ENCODE data around the gene POLE. TPM values are rescaled to one million over a fixed set of nuclear protein-coding genes. Genes with fewer than 3 reads are reported as not detected.

POLE gene, protein sequence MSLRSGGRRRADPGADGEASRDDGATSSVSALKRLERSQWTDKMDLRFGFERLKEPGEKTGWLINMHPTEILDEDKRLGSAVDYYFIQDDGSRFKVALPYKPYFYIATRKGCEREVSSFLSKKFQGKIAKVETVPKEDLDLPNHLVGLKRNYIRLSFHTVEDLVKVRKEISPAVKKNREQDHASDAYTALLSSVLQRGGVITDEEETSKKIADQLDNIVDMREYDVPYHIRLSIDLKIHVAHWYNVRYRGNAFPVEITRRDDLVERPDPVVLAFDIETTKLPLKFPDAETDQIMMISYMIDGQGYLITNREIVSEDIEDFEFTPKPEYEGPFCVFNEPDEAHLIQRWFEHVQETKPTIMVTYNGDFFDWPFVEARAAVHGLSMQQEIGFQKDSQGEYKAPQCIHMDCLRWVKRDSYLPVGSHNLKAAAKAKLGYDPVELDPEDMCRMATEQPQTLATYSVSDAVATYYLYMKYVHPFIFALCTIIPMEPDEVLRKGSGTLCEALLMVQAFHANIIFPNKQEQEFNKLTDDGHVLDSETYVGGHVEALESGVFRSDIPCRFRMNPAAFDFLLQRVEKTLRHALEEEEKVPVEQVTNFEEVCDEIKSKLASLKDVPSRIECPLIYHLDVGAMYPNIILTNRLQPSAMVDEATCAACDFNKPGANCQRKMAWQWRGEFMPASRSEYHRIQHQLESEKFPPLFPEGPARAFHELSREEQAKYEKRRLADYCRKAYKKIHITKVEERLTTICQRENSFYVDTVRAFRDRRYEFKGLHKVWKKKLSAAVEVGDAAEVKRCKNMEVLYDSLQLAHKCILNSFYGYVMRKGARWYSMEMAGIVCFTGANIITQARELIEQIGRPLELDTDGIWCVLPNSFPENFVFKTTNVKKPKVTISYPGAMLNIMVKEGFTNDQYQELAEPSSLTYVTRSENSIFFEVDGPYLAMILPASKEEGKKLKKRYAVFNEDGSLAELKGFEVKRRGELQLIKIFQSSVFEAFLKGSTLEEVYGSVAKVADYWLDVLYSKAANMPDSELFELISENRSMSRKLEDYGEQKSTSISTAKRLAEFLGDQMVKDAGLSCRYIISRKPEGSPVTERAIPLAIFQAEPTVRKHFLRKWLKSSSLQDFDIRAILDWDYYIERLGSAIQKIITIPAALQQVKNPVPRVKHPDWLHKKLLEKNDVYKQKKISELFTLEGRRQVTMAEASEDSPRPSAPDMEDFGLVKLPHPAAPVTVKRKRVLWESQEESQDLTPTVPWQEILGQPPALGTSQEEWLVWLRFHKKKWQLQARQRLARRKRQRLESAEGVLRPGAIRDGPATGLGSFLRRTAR (N-terminal part only)
- total RNA-seq, result 44.7 to 65.7 TPM (median 48.0 TPM) in 3 replicates
- long read RNA-seq, full-length matches to known transcripts, result 3 of 16 reads
- long read RNA-seq, partial matches to known transcripts, result 9 of 16 reads
- long read RNA-seq, other reads (novel, unspliced or antisense), result 4 of 16 reads

- Mint-ChIP-seq H3K4me3 (ENCODE audit: unreplicated experiment) (peak within 1 kb of the TSS; percentile 69), H3K36me3 (ENCODE audit: low read depth) (no peaks in the 10 kb centered on the region), H3K27ac (ENCODE audit: unreplicated experiment) (peak within 1 kb of the TSS; percentile 54), H3K9me3 (ENCODE audit: low read depth) (no peaks in the 10 kb centered on the region), H3K27me3 (ENCODE audit: low read depth) (no peaks in the 10 kb centered on the region), H3K4me1 (ENCODE audit: low read depth) (peaks cover 36% of the 10 kb centered on the region)
- peak; percentile 4 for TF ChIP-seq CTCF (IDR thresholded peaks at IDR 0.05)
- DNase-seq (ENCODE audit: low spot score), result no peak
Observed at GRCh38 chr12:132687211-132688164, at the start of gene POLE, which contains the start of gene PXMP2. Gene POLE, minus strand, starts transcription at chr12:132687342. Its CDS starts 27 bp downstream, at chr12:132687315. Gene PXMP2, plus strand, starts transcription at chr12:132687587. Its CDS starts 84 bp downstream, at chr12:132687671.

DNA sequence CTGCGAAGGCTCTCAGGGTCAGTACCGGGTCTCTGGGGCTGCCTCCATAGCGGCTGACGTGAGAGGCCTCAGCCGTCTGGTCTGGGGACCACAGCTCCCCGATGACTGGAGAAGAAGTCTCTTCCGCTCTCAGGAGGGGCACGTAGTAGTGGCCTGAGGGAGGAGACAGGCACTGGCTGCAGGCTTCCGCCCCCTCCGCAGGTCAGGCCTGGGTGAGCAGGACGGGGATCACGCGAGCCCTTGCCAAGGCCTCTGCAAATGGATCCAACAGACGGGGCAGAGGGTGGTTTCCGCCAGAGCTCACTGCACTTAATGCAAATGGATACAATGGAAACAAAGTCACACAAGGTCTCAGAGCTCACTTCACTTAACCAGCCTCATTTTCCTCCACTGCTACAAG, 49.8 kb upstream of the POLE start:
- no peak overlapping the region for H3K27ac Mint-ChIP-seq (ENCODE audit: unreplicated experiment)
- no peaks in the 10 kb centered on the region for H3K4me1 Mint-ChIP-seq (ENCODE audit: low read depth)
- H3K9me3 Mint-ChIP-seq (ENCODE audit: low read depth), result no peaks in the 10 kb centered on the region
- H3K36me3 Mint-ChIP-seq (ENCODE audit: low read depth), result peaks cover 53% of the 10 kb centered on the region
- H3K4me3 Mint-ChIP-seq (ENCODE audit: unreplicated experiment), result no peak overlapping the region
- no peak for TF ChIP-seq CTCF (IDR thresholded peaks at IDR 0.05)
- H3K27me3 Mint-ChIP-seq (ENCODE audit: low read depth), result no peaks in the 10 kb centered on the region
- DNase-seq (ENCODE audit: low spot score), result no peak

- no peaks in the 10 kb centered on the region for H3K27me3 Mint-ChIP-seq (ENCODE audit: low read depth)
- DNase-seq (ENCODE audit: low spot score), result no peak
- no peak overlapping the region for H3K4me3 Mint-ChIP-seq (ENCODE audit: unreplicated experiment)
- no peaks in the 10 kb centered on the region for H3K4me1 Mint-ChIP-seq (ENCODE audit: low read depth)
- no peak for TF ChIP-seq CTCF (IDR thresholded peaks at IDR 0.05)
- no peaks in the 10 kb centered on the region for H3K9me3 Mint-ChIP-seq (ENCODE audit: low read depth)
- no peak overlapping the region for H3K27ac Mint-ChIP-seq (ENCODE audit: unreplicated experiment)
- peaks cover 58% of the 10 kb centered on the region for H3K36me3 Mint-ChIP-seq (ENCODE audit: low read depth)
Observed at GRCh38 chr12:132736378-132736777, 49.2 kb upstream of the POLE start.

GRCh38 chr12:132735496-132735895, 48.4 kb upstream of the POLE start:
- Mint-ChIP-seq H3K9me3 (ENCODE audit: low read depth) (no peaks in the 10 kb centered on the region), H3K27ac (ENCODE audit: unreplicated experiment) (peak overlapping the region; percentile 32), H3K4me1 (ENCODE audit: low read depth) (no peaks in the 10 kb centered on the region), H3K27me3 (ENCODE audit: low read depth) (no peaks in the 10 kb centered on the region), H3K36me3 (ENCODE audit: low read depth) (peaks cover 57% of the 10 kb centered on the region), H3K4me3 (ENCODE audit: unreplicated experiment) (no peak overlapping the region)
- TF ChIP-seq CTCF (IDR thresholded peaks at IDR 0.05), result no peak
- DNase-seq (ENCODE audit: low spot score), result no peak

All from chondrocyte (in vitro differentiated cells).